Dendritic cell treated with granulocyte-macrophage colony-stimulating factor and Interleukin-4, amounts not matched to agents 40 ng/mL and 50 ng/mL, for 4 days (primary cell): Measurements from ENCODE around the gene NIP7.

Source experiments
- H3K27ac Mint-ChIP-seq: one replicate; pipeline ENCODE4 v1.8.0; 2022; ENCODE audit warnings: mild to moderate bottlenecking, mixed read lengths
- H3K27me3 Mint-ChIP-seq: one replicate; pipeline ENCODE4 v1.8.0; 2022; ENCODE audit warnings: mild to moderate bottlenecking, mixed read lengths
- H3K36me3 Mint-ChIP-seq: one replicate; pipeline ENCODE4 v1.8.0; 2022; ENCODE audit warnings: low read depth, mixed read lengths
- H3K4me1 Mint-ChIP-seq: one replicate; pipeline ENCODE4 v1.8.0; 2022; ENCODE audit warnings: low read depth, mixed read lengths
- H3K4me3 Mint-ChIP-seq: one replicate; pipeline ENCODE4 v1.8.0; 2022; ENCODE audit warnings: mild to moderate bottlenecking, moderate library complexity, mixed read lengths
- H3K9me3 Mint-ChIP-seq: one replicate; pipeline ENCODE4 v1.8.0; 2022; ENCODE audit warnings: mixed read lengths
- intact Hi-C: fragments of 100-400 bp; cut with micrococcal nuclease; formaldehyde crosslinking; loops from one replicate; pipeline ENCODE4 v1.15.0; 2022

The NIP7 gene

GRCh38 chr16:69311533-69312387 is 27.8 kb upstream of the NIP7 start:
- Mint-ChIP-seq H3K27me3 (no peaks in the 10 kb centered on the region), H3K27ac (peak overlapping the region; percentile 82), H3K36me3 (peaks cover 46% of the 10 kb centered on the region), H3K9me3 (no peaks in the 10 kb centered on the region), H3K4me1 (peaks cover 21% of the 10 kb centered on the region), H3K4me3 (peak overlapping the region; percentile 86)
- intact Hi-C loops: loop anchor here (2.0 kb wide), 1 partner anchor 179 kb away; the partner anchor contains the start of genes CHTF8 and UTP4

- H3K4me1 Mint-ChIP-seq: peaks cover 24% of the 10 kb centered on the region
- peaks cover 63% of the 10 kb centered on the region for H3K36me3 Mint-ChIP-seq
- intact Hi-C loops: no loop called here
- no peak overlapping the region for H3K4me3 Mint-ChIP-seq
- H3K27me3 Mint-ChIP-seq: no peaks in the 10 kb centered on the region
- no peaks in the 10 kb centered on the region for H3K9me3 Mint-ChIP-seq
- H3K27ac Mint-ChIP-seq: no peak overlapping the region
These were observed 26.1 kb upstream of the NIP7 start for GRCh38 chr16:69313469-69313868.

DNA sequence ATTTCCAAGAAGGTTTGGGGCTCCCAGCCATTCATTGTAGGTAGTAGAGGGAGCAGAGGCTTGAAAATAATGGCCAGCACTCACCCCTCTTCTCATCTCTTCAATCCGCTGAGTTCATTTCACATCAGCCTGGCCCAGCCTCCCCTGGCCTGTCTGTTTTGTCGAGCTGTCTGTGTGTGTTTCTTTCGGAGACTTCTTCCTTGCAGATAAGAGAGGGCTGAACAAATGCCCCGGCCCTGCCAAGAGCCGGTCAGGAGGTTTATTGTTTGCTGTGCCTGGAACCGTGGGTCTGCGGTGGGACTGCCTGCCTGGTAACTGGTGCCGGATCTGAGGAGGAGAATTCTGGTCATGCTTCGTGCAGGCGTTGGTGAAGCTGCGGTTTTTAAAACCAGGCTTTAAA is 25.0 kb upstream of the NIP7 start:
- Mint-ChIP-seq H3K4me1 (peaks cover 24% of the 10 kb centered on the region), H3K36me3 (peaks cover 74% of the 10 kb centered on the region), H3K27me3 (no peaks in the 10 kb centered on the region), H3K9me3 (no peaks in the 10 kb centered on the region), H3K27ac (no peak overlapping the region), H3K4me3 (no peak overlapping the region)
- intact Hi-C loops: no loop called here

DNA sequence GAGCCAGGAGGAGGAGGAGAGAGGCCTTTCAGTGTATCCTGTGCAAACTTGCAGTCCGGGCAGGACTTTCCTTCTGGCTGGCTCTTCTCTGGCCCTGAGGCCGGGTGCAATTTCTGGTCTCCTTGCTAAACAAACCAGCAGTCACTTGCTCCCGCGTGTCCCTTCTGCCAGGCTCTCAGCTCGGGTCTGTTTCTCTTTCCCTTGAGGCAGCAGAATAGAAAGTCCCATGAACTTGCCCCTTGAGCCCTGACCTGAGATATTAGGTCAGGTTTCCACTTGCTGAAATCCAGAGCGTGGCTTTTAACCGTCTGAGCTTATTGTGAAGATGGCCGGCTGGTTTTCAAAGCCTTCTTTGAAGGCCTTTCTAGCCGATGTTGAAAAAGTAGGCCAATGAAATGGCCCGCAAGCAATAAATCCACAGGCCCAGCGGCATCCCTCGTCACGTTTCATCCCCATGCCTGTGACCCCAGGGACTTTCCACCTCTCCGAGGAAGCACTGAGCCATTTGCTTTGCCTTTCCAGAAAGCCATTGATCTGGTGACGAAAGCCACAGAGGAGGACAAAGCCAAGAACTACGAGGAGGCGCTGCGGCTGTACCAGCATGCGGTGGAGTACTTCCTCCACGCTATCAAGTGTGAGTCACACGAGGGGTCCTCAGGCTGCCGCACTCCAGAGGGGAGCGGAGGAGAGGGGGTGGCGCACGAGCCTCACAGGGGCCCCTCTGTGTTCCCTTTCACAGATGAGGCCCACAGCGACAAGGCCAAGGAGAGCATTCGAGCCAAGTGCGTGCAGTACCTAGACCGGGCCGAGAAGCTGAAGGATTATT is 23.9 kb upstream of the NIP7 start:
- intact Hi-C loops: no loop called here
- Mint-ChIP-seq H3K27ac (no peak overlapping the region), H3K36me3 (peaks cover 85% of the 10 kb centered on the region), H3K4me1 (peaks cover 24% of the 10 kb centered on the region), H3K4me3 (no peak overlapping the region), H3K9me3 (no peaks in the 10 kb centered on the region), H3K27me3 (no peaks in the 10 kb centered on the region)

GRCh38 chr16:69316595-69317034 is 23.0 kb upstream of the NIP7 start:
- Mint-ChIP-seq H3K27me3 (no peaks in the 10 kb centered on the region), H3K36me3 (peaks cover 93% of the 10 kb centered on the region), H3K9me3 (no peaks in the 10 kb centered on the region), H3K4me1 (peaks cover 24% of the 10 kb centered on the region), H3K4me3 (no peak overlapping the region), H3K27ac (no peak overlapping the region)
- intact Hi-C loops: no loop called here

- H3K4me1 Mint-ChIP-seq: peaks cover 15% of the 10 kb centered on the region
- no peak overlapping the region for H3K4me3 Mint-ChIP-seq
- intact Hi-C loops: no loop called here
- H3K27ac Mint-ChIP-seq: no peak overlapping the region
- H3K27me3 Mint-ChIP-seq: no peaks in the 10 kb centered on the region
- no peaks in the 10 kb centered on the region for H3K9me3 Mint-ChIP-seq
- peaks cover 100% of the 10 kb centered on the region for H3K36me3 Mint-ChIP-seq
These were observed 21.2 kb upstream of the NIP7 start for GRCh38 chr16:69318177-69318910.

DNA sequence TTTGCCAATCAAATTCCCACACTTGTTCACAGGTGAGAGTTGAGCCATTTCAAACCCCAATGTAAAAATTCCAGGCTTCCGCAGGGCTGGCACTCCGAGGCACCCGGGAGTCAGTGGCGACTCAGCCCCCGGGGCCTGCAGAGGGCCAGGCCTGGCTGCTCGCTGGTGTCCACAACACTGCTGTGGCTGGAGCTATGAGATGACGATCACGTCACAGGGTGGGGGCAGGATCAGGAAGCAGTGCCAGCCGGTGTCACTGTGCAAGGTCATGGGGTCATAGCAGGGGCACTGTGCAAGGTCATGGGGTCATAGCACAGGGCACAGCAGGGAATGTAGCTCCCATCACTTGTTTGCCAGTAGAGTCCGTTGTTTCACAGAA is 20.7 kb upstream of the NIP7 start:
- H3K4me3 Mint-ChIP-seq: no peak overlapping the region
- H3K9me3 Mint-ChIP-seq: no peaks in the 10 kb centered on the region
- H3K4me1 Mint-ChIP-seq: peaks cover 15% of the 10 kb centered on the region
- H3K36me3 Mint-ChIP-seq: peaks cover 100% of the 10 kb centered on the region
- H3K27ac Mint-ChIP-seq: no peak overlapping the region
- H3K27me3 Mint-ChIP-seq: no peaks in the 10 kb centered on the region
- intact Hi-C loops: no loop called here

- H3K9me3 Mint-ChIP-seq: no peaks in the 10 kb centered on the region
- no peak overlapping the region for H3K4me3 Mint-ChIP-seq
- no peak overlapping the region for H3K27ac Mint-ChIP-seq
- H3K27me3 Mint-ChIP-seq: no peaks in the 10 kb centered on the region
- intact Hi-C loops: no loop called here
- H3K36me3 Mint-ChIP-seq: peaks cover 100% of the 10 kb centered on the region
- peaks cover 17% of the 10 kb centered on the region for H3K4me1 Mint-ChIP-seq
These were observed 20.2 kb upstream of the NIP7 start for GRCh38 chr16:69319381-69319780.

DNA sequence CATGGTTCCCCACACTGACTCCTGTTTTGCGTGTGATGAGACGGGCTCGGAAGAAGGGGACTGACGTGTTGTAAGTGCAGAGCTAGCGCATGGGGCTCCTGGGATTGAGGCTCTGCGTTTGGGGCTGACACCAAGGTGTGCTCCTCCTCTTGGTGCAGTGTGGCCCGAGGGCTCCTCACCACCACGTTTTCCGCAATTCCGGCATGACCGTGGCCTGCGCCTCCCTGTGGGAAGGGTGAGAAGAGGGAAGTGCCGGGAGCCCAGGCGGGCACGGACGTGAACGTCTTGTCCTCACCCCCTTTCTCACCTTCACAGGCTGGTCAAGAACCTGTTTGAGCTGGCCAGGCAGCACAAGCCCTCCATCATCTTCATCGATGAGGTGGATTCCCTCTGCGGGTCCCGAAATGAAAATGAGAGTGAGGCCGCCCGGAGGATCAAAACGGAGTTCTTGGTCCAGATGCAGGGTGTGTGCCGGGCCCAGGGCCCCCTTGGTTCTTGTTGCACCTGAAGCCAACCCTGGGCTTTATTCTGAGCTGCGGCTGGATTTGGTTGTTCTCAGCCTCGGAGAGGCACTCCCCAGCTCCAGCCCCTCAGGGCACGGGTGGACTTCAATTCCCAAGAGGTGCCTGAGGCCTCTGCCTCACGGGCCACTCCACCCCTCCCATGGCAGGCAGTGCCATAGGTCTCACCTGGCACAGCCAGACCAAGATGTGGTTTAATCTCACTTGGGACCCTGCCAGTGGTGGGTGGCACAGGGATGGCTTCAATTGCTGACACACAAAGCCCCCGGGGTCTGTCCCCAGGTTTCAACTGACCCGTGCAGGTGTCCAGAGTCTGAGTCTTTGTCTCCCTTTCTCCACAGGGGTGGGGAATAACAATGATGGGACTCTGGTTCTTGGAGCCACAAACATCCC is 19.5 kb upstream of the NIP7 start:
- H3K27me3 Mint-ChIP-seq: no peaks in the 10 kb centered on the region
- H3K4me1 Mint-ChIP-seq: peaks cover 24% of the 10 kb centered on the region
- H3K9me3 Mint-ChIP-seq: no peaks in the 10 kb centered on the region
- H3K27ac Mint-ChIP-seq: no peak overlapping the region
- intact Hi-C loops: no loop called here
- H3K36me3 Mint-ChIP-seq: peaks cover 100% of the 10 kb centered on the region
- no peak overlapping the region for H3K4me3 Mint-ChIP-seq

DNA sequence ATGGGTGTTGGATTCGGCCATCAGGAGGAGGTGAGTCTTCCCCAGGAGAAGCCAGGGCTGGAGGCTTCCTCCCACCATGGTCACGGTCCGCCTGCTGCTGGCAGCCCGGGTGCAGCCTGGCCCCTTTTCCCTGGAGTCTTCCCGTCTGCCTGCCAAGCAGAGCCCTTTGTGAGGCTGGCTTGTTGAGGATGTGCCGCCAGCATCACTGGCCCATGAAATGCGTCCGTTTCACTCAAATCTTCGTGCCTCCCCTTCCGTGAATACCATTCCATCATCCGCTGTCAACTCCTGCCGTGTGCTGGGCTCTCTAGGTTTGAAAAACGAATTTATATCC is 18.9 kb upstream of the NIP7 start:
- H3K4me1 Mint-ChIP-seq: peaks cover 27% of the 10 kb centered on the region
- H3K9me3 Mint-ChIP-seq: no peaks in the 10 kb centered on the region
- H3K27me3 Mint-ChIP-seq: no peaks in the 10 kb centered on the region
- H3K4me3 Mint-ChIP-seq: no peak overlapping the region
- peaks cover 100% of the 10 kb centered on the region for H3K36me3 Mint-ChIP-seq
- intact Hi-C loops: no loop called here
- H3K27ac Mint-ChIP-seq: no peak overlapping the region

DNA sequence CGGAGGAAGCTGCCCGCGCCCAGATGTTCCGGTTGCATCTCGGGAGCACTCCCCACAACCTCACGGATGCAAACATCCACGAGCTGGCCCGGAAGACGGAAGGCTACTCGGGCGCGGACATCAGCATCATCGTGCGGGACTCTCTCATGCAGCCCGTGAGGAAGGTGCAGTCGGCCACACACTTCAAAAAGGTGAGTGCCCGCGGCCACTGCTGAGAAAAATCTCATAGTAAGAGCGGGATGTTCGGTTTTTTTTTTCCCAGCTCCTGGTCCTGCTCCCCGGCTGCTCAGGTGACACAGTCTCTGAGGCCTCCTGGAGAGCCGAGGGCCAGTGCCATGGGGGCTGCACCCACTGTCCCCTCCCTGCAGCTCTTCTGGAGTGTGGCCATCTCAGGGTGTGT is 18.5 kb upstream of the NIP7 start:
- Mint-ChIP-seq H3K27me3 (no peaks in the 10 kb centered on the region), H3K36me3 (peaks cover 100% of the 10 kb centered on the region), H3K4me1 (peaks cover 31% of the 10 kb centered on the region), H3K4me3 (no peak overlapping the region), H3K9me3 (no peaks in the 10 kb centered on the region), H3K27ac (no peak overlapping the region)
- intact Hi-C loops: no loop called here

GRCh38 chr16:69322343-69322742 is 17.2 kb upstream of the NIP7 start:
- no peak overlapping the region for H3K27ac Mint-ChIP-seq
- peaks cover 32% of the 10 kb centered on the region for H3K4me1 Mint-ChIP-seq
- no peaks in the 10 kb centered on the region for H3K27me3 Mint-ChIP-seq
- no peak overlapping the region for H3K4me3 Mint-ChIP-seq
- no peaks in the 10 kb centered on the region for H3K9me3 Mint-ChIP-seq
- H3K36me3 Mint-ChIP-seq: peaks cover 100% of the 10 kb centered on the region
- intact Hi-C loops: no loop called here

GRCh38 chr16:69323415-69323814 is 16.2 kb upstream of the NIP7 start:
- Mint-ChIP-seq H3K27me3 (no peaks in the 10 kb centered on the region), H3K4me3 (no peak overlapping the region), H3K36me3 (peaks cover 95% of the 10 kb centered on the region), H3K9me3 (no peaks in the 10 kb centered on the region), H3K4me1 (peaks cover 36% of the 10 kb centered on the region), H3K27ac (no peak overlapping the region)
- intact Hi-C loops: no loop called here
